Ammon's horn (tissue), 1 donor: ENCODE measurements around the gene SDC1.
"Not testable (repeated sequence)": the region's sequence is repeated elsewhere in the genome, so short reads cannot be mapped to it uniquely, and the experiment has no call there.

Experiments used
- DNase-seq: peaks from one replicate; pipeline ENCODE4 v3.0.0-alpha.2; 2016; ENCODE audit warnings: low spot score

Gene SDC1

DNA sequence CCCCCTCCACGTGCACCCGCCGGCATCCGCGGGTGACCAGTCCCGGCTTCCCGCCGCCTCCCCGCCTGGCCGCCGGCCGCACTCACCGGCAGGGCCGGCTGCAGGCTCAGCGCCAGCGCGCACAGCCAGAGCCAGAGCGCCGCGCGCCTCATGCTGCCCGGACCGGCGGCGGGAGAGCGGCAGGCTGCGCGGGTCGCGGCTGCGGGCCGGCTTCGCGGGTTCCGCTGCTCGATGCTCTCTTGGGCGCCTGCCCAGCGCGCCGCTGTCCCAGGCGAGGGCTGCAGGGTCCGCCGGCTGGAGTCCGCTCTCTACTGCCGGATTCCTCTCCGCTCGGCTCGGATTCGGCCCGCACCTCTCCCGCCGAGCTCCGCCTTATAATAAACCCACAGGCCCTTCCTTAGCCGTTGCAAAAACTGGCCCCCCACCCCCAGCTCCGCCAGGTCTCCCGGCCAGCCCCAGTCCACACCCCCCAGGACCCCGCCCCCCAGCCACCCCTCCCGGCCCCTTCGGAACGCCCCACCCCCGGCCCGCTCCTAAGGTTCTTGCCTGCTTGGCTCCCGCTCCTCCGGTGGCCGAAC lies at the start of gene SDC1:
SDC1 (minus strand) TSS at position 415 of the 578 bp plus-strand sequence; CDS start at position 152, 263 bp downstream.
- DNase-seq: peak; percentile 14

GRCh38 chr2:20273042-20273441 lies 48.1 kb upstream of the SDC1 start:
- no peak for DNase-seq

DNA sequence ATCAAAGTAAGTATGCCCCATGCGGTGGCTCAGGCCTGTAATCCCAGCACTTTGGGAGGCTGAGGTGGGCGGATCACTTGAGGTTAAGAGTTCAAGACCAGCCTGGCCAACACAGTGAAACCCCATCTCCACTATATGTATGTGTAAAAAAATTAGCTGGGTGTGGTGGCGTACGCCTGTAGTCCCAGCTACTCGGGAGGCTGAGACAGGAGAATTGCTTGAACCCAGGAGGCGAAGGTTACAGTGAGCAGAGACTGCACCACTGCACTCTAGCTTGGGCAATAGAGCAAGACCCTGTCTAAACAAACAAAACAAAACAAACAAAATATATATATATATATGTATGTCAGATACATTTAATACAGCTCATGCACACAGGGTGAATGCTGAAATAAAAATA lies 43.4 kb upstream of the SDC1 start:
- DNase-seq: not testable (repeated sequence)

DNA sequence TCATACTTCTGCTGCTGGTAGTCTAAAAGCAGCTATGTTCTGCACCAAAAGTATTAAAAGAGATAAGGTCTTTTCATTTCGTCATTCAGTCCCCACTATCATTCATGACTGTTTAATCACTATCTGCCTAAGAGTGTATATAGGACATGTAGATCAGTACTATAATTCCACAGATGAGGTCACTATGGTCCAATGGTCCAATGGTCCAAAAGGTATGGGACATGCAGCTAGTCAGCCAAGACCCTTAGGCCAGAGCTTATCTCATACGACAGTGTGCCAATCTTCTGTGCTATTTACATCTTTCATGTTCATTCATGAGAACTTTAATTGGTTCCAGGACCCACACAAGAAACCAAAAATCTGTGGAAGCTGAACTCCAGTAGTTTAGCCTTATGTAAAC lies 42.6 kb upstream of the SDC1 start:
- no peak for DNase-seq

DNA sequence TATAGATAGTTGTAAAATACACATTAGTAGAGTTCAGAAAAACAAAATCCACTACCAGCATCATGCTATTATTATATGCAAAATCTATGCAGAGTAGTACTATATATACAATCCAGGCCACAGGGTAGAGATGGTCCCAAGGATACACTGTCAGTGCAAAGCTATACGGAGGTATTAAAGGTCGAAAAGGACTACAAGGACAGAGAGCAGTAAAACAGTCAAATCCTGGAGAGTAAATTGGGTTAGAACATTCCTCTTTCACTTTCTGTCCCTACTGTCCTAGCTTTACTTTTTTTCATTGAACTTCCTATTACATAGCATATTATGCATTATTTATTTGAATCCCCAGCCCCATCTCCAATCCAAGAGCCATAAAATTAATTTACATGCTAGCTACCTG lies 39.7 kb upstream of the SDC1 start:
- DNase-seq: no peak

DNA sequence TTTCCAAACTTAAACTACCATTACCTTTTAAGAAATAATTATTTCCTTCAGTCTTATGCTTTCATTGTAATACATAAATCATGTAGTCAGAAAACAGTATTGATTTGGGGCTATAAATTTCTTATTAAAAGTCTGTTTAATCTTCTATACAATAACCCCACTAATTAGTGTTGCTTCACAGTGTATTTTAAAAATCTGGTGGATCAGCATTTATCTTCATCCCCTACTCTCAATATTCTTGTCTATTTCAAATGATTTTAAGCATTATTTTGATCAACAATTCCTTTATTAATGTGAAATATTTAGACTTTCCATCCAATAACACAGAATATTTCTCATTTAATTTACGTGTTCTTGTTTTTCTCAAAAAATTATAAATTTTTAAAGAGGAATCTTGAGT lies 32.5 kb upstream of the SDC1 start:
- no peak for DNase-seq

GRCh38 chr2:20254731-20255130 lies 29.8 kb upstream of the SDC1 start:
- DNase-seq: no peak

- DNase-seq: no peak
These were observed 25.5 kb upstream of the SDC1 start for GRCh38 chr2:20250436-20250835.

DNA sequence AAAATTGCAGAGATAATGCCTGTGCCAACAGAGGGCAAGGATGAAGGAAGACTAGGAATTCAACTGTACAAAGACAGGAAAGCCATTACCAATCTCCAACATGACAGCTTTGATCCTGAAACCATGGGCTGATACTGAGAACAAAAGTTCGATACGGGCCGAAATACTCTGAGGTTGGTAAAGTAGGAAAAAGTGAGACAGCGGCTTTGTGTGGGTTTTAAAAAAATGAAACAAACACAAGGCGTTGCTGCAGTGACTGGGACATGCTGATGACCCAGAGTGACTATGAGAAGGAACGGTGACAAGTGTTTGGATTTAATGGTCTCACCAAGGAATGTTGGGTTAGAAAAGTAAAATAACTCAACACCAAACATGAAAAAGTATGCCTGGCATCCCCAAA lies 24.2 kb upstream of the SDC1 start:
- DNase-seq: no peak

- no peak for DNase-seq
These were observed 22.2 kb upstream of the SDC1 start for GRCh38 chr2:20247084-20247483.

GRCh38 chr2:20243637-20244036 lies 18.7 kb upstream of the SDC1 start:
- not testable (repeated sequence) for DNase-seq

DNA sequence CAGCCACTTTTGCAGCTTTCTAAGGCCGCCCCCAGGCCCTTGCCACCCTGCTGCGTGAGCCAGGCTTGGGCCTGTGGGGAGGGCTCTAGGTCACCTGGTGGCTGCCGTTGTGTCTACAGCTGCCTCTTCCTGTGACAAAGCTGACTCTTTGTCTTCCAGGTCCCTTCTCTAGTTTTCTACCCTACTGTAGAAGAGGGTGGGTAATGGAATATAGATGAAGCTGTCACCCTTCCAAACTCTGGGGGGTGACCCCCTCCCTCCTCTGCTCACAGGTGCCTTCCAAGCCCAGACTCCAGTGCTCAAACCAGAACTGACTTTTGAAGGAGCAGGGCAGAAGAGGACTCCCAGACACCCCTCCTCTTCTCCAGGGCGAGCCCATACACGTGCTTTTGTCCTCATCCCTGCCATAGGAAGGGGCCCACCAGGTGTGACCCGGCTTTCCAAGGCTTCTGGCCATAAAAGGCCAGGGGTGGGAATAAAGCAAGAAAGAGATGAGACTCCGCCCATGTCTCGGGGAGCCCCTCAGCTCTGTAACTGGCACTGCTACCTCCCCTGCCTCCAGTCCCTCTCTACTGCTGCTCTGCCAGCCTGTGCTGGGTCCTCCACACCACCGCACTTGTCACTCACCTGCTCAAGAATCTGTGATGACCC lies 17.9 kb upstream of the SDC1 start:
- DNase-seq: no peak

GRCh38 chr2:20241973-20242726 lies 17.2 kb upstream of the SDC1 start:
- no peak for DNase-seq

DNA sequence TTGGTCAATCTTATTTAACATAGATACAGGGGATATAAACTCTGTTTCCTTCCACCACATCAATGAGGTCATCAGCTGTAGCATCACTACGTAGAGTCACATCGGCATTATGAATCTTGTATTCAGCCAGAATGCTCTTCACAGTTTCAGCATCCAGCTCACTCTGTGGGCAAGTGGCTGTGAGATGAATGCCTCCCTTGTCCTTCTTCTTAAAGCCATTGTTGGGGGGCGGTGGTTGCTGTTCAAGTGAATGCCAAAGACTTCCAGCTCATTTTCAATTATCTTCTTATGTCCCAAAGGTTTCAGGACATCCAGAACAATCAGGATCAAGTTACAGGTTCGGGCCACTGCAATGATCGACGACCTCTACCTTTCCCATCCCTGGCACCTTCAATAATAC lies 15.4 kb upstream of the SDC1 start:
- peak; percentile 23 for DNase-seq

DNA sequence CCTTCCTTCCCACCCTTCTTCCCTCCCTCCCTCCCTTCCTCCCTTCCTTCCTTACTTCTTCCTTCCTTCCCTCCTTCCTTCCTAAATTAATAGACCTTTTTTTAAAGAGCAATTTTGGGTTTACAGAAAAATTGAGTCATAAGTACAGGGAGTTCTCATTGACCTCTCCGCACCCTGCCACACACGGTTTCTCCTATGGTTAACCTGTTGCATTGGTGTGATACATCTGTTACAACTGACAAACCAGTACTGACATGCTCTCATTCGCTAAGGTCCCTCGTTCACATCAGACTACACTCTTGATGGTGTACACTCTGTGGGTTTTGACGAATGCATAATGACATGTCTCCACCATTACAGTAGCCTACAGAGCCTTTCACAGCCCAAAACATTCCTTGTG lies 11.6 kb upstream of the SDC1 start:
- DNase-seq: no peak

DNA sequence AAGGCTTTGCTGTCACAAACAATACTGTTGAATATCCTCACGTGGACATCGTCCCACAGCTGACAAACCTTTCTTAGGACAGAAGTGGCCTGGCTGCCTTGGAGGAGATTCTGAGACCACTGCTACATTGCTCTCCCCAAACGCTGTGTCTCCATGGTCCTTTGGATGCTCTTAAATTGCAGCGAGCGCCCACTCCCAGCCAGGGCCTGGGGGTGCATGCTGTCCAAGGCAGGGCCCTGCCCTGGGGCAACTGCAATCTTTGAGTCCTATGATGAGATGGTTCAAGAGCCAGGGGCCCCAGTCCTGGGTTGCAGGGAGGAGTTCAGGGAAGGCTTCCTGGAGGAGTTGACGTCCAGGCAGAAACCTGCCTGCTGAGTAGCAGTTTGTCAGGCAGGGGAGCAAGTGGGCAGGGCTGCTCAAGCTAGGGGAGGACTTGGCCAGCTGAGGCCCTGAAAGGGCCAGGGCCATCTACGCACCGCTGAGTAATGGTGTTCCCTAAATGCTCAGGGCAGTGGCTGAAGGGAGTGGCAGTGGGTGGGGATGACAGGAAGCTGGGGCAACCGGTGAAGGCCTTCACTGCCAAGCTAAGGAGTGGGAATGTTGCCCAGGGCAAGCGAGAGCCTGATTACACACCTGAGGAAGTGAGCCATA lies 10.8 kb upstream of the SDC1 start:
- no peak for DNase-seq

DNA sequence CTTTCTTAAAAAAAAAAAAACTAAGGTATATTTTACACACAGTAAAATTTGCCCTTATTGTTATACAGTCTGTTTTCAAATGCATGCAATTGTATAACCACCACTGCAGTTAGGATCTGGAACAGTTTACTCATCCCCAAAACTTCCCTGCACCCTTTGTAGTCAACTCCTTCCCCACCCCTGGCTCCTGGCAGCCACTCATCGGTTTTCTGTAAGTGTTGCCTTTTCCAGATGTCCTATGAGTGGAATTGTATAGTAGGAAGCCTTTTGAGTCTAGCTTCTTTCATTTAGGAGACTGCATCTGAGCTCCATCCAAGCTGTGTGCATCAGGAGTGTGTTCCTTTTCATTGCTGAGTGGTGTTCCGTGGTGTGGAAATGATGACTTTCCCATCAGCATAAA lies 9.7 kb upstream of the SDC1 start:
- not testable (repeated sequence) for DNase-seq

DNA sequence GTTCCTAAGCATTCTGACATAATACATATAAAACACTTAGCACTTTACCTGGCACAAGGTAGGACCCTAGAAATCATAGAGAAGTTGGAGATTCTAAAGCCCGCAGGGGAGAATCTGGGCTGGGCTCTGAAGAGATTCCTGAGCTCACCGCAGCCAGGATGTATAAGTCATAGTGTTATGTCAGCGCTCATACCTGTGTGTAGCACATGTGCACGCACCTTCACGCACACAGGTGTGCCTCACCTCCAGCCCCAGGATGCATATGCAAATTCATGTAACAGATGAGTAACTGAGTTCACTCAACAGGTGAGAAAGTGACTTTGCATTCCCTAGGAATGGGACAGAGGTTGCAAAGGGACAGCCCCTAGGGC lies 7.9 kb upstream of the SDC1 start:
- DNase-seq: no peak

DNA sequence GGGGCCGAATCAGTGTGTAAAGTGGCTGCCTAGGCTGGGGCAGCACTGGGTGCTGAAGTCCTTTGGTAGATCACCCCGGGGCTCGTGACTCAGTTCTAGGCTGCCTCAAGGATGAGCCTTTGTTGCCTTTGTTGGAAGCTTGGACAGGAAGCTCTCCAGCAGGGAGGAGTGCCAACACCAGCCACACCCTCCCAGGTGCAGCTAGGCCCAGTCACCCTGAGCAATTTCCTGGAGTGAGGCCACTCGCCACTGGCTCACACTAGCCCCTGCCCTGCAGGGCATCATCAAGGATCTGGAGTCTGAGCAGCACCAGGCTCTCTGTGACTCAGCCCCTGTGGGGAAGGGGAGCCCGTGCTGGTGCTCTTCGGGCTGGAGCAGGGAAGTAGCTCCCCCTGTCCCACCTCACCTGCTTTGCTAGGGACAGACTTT lies 6.7 kb upstream of the SDC1 start:
- DNase-seq: no peak

GRCh38 chr2:20231159-20231558 lies 6.2 kb upstream of the SDC1 start:
- no peak for DNase-seq

- no peak for DNase-seq
These were observed 5.1 kb upstream of the SDC1 start for GRCh38 chr2:20230114-20230425.

GRCh38 chr2:20229322-20230113 lies 4.6 kb upstream of the SDC1 start:
- DNase-seq: no peak
